ENCODE results near the gene PNRC1.
"Not testable (repeated sequence)": the region's sequence is repeated elsewhere in the genome, so short reads cannot be mapped to it uniquely, and the experiment has no call there.

- TF ChIP-seq POLR2A (IDR thresholded peaks at IDR 0.05); CTCF (IDR thresholded peaks at IDR 0.05); POLR2AphosphoS5 (IDR thresholded peaks at IDR 0.05; ENCODE audit: insufficient read depth in 1 of 2, low read depth in 1 of 2): not testable (repeated sequence)
These were observed 14.4 kb upstream of the PNRC1 start for GRCh38 chr6:89066121-89066520.

Data from vagina (tissue), 2 donors.